Measurements from ENCODE around the gene POMT2.

Gene POMT2

DNA sequence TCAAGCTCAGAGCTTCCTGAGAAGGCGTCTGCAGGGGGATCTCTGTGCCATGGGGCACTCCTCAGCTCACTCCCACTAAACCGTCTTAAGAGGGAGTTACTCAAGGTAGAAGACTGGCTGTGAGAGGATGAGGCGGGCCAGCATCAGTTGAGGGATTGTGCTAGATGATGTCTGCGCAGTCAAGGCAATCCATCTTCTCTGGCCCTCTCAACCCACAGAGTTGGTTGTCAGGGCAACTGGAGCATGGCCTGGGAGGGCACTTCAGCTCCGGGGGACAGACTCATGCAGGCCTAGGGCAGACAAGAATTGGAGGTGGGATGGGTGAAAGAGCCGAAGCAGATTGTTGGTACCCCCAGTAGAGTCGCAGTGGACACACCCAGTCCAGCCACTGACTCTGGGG lies 9.2 kb upstream of the POMT2 start:
- TF ChIP-seq FOXK2 (IDR thresholded peaks at IDR 0.05) (no peak), TARDBP (IDR thresholded peaks at IDR 0.05) (no peak), ARNT (IDR thresholded peaks at IDR 0.05) (no peak), CTBP1 (IDR thresholded peaks at IDR 0.05; ENCODE audit: borderline replicate concordance) (no peak), ZNF384 (IDR thresholded peaks at IDR 0.05) (no peak), HDGF (IDR thresholded peaks at IDR 0.05; ENCODE audit: borderline replicate concordance) (no peak), ELF4 (IDR thresholded peaks at IDR 0.05) (no peak), PKNOX1 (IDR thresholded peaks at IDR 0.05) (no peak), NFRKB (IDR thresholded peaks at IDR 0.05) (no peak), LEF1 (IDR thresholded peaks at IDR 0.05; ENCODE audit: borderline replicate concordance) (no peak), SUZ12 (IDR thresholded peaks at IDR 0.05) (no peak), BHLHE40 (IDR thresholded peaks at IDR 0.05; ENCODE audit: borderline replicate concordance) (no peak), FOXA1 (IDR thresholded peaks at IDR 0.05) (no peak), FOXM1 (IDR thresholded peaks at IDR 0.05; ENCODE audit: borderline replicate concordance) (no peak), SP1 (IDR thresholded peaks at IDR 0.05) (no peak)
- ChIA-PET POLR2A (interaction anchor here (0.9 to 3.0 kb wide), 2 partner anchors 9 to 26 kb away, joined by 3 to 20 read pairs; partner anchors contain the start of genes GSTZ1 and POMT2), CTCF (interaction anchor here (0.5 kb wide), 1 partner anchor 77 kb away, joined by 3 read pairs; no protein-coding TSS in a partner anchor)
- DNase-seq (ENCODE audit: extremely low spot score) = no peak

DNA sequence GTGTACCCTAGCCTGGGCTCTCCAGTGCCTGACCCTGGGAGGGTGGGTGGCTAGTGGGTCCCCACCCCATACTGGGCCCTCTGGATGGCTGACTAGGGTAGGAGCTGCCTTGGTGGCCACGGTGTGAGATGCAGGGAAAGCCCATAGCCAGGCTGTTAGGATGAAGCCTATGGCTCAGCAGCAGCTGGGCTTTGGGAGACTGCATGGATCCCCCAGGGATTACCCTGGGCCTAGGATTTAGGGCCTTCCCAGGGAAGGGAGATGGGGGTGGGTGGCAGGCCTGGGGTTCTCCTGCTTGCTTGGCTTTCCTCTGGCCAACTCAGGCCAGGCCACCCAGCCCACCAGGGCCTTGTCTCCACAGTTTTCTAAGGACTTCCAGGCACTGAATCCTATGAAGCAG lies 6.4 kb upstream of the POMT2 start:
- no peak for DNase-seq (ENCODE audit: extremely low spot score)
- TF ChIP-seq FOXM1 (IDR thresholded peaks at IDR 0.05; ENCODE audit: borderline replicate concordance) = no peak
- TF ChIP-seq FOXK2 (IDR thresholded peaks at IDR 0.05) = no peak
- no peak for TF ChIP-seq FOXA1 (IDR thresholded peaks at IDR 0.05)
- no peak for TF ChIP-seq PKNOX1 (IDR thresholded peaks at IDR 0.05)
- no peak for TF ChIP-seq ELF4 (IDR thresholded peaks at IDR 0.05)
- TF ChIP-seq ZNF384 (IDR thresholded peaks at IDR 0.05) = no peak
- no peak for TF ChIP-seq HDGF (IDR thresholded peaks at IDR 0.05; ENCODE audit: borderline replicate concordance)
- ChIA-PET CTCF (no interaction called here), POLR2A (no interaction called here)

DNA sequence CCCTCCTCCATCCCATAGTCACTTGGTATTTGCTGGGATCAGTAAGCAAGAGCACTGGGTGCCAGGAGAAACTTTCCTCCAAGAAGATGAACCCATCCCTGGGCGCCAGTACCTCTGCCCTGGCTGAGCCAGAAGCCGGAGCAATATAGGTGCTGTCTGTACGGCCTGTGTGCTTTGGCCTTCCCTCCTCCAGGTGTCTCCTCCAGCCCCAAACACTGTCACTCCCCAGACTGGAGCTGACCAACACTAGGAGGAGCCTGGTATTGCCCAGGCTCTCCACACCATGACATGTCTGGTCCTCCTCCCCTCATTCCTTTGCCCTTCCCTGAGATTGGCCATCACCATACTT lies 5.0 kb upstream of the POMT2 start:
- ChIA-PET CTCF (interaction anchor here (0.8 to 0.9 kb wide), 2 partner anchors 27 to 239 kb away, joined by 3 to 4 read pairs; no protein-coding TSS in a partner anchor), POLR2A (interaction anchor here (3.0 kb wide), 1 partner anchor 51 kb away, joined by 13 read pairs; the partner anchor contains the start of genes SAMD15 and TMED8)
- TF ChIP-seq ARNT (IDR thresholded peaks at IDR 0.05) = no peak
- no peak for TF ChIP-seq SP1 (IDR thresholded peaks at IDR 0.05)
- TF ChIP-seq ELF4 (IDR thresholded peaks at IDR 0.05) = no peak
- no peak for TF ChIP-seq L3MBTL2 (conservative IDR thresholded peaks at IDR 0.05)
- no peak for TF ChIP-seq FOXM1 (IDR thresholded peaks at IDR 0.05; ENCODE audit: borderline replicate concordance)
- TF ChIP-seq TARDBP (IDR thresholded peaks at IDR 0.05) = no peak
- no peak for DNase-seq (ENCODE audit: extremely low spot score)

GRCh38 chr14:77324816-77325745 lies 4.4 kb upstream of the POMT2 start:
- TF ChIP-seq ZNF384 (IDR thresholded peaks at IDR 0.05) = no peak
- no peak for TF ChIP-seq HDGF (IDR thresholded peaks at IDR 0.05; ENCODE audit: borderline replicate concordance)
- no peak for TF ChIP-seq SP1 (IDR thresholded peaks at IDR 0.05)
- TF ChIP-seq PKNOX1 (IDR thresholded peaks at IDR 0.05) = no peak
- TF ChIP-seq FOXM1 (IDR thresholded peaks at IDR 0.05; ENCODE audit: borderline replicate concordance) = no peak
- no peak for TF ChIP-seq LEF1 (IDR thresholded peaks at IDR 0.05; ENCODE audit: borderline replicate concordance)
- TF ChIP-seq TARDBP (IDR thresholded peaks at IDR 0.05) = no peak
- POLR2A ChIA-PET = interaction anchor here (3.0 kb wide), 1 partner anchor 52 kb away, joined by 13 read pairs; the partner anchor contains the start of genes SAMD15 and TMED8
- CTCF ChIA-PET = interaction anchor here (0.8 to 1.3 kb wide), 2 partner anchors 9 to 26 kb away, joined by 3 to 4 read pairs; no protein-coding TSS in a partner anchor
- DNase-seq (ENCODE audit: extremely low spot score) = no peak

DNA sequence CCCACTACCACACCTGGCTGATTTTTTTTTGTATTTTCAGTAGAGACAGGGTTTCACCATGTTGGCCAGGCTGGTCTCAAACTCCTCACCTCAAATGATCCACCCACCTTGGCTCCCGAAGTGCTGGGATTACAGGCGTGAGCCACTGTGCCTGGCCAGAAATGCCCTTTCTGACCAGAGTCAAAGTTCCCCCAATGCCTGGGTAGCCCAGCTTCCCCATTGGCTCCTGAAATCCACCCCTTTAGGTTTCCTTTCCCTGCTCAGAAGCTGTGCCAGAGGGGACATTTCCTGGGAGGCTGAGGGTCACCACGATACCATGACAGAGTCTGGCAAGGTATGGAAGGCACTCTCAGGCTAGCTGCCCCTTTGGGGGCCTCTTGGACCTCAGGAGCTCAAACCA lies 3.6 kb upstream of the POMT2 start:
- ChIA-PET POLR2A (interaction anchor here (3.0 kb wide), 1 partner anchor 53 kb away, joined by 13 read pairs; the partner anchor contains the start of genes SAMD15 and TMED8), CTCF (interaction anchor here (1.3 kb wide), 1 partner anchor 8 kb away, joined by 3 read pairs; no protein-coding TSS in a partner anchor)
- DNase-seq (ENCODE audit: extremely low spot score) = no peak
- TF ChIP-seq NFRKB (IDR thresholded peaks at IDR 0.05) (no peak), FOXM1 (IDR thresholded peaks at IDR 0.05; ENCODE audit: borderline replicate concordance) (no peak), L3MBTL2 (conservative IDR thresholded peaks at IDR 0.05) (no peak), ARNT (IDR thresholded peaks at IDR 0.05) (no peak), TARDBP (IDR thresholded peaks at IDR 0.05) (no peak), ELF4 (IDR thresholded peaks at IDR 0.05) (no peak), PKNOX1 (IDR thresholded peaks at IDR 0.05) (no peak)

Data from HEK293T (cell line).